Uterine smooth muscle cell (primary cell): Measurements from ENCODE around the gene DBET. TPM values are rescaled to one million over a fixed set of nuclear protein-coding genes. Genes with fewer than 3 reads are reported as not detected.

Source experiments
- total RNA-seq: library from RNA; depleted of rRNA; stranded (reverse); fragments of >200 nt; gene quantifications from 2 replicates; pipeline ENCODE4 v1.2.3, GENCODE V29; 2014

DBET gene
- total RNA-seq = not detected in 2 replicates

GRCh38 chr4:190064342-190064741 lies at the start of gene DBET:
Gene DBET, plus strand, starts transcription at chr4:190064502.

GRCh38 chr4:190027156-190027555 lies 37.1 kb upstream of the DBET start, which contains the start of gene FRG2:
Gene FRG2, minus strand, starts transcription at chr4:190027256. Its CDS starts 52 bp downstream, at chr4:190027204.

Other genes with a start within 250 kb of the DBET start
- gene FRG1, start 123.6 kb upstream of the DBET start, total RNA-seq = 29.5 and 56.4 TPM in 2 replicates
- not detected in 2 replicates for gene FRG2, start 37.2 kb upstream of the DBET start, total RNA-seq
- not detected in 2 replicates for gene DUX4, start 109.3 kb downstream of the DBET start, total RNA-seq